ENCODE data around the gene EXOC4.

DNA sequence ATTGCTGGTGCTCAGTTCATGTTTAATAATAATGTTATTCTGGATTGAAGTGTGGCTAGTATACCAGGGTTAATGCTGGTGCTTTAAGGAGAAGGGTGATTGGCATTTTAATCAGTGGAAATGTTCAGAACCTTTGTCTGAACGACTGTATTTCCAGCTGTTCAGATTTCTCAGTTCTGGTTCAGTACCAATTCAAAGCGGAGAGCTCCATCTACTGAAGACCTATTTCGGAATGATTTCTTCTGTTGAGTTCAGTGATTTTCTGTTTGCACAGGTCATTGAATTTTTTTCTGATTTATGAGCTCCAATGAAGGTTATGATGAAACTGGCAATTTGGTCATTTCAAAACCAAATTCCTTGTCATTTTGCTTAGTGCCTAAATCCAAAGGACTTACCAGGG, 160.1 kb downstream of the EXOC4 start:
- TF ChIP-seq GATA3 (IDR thresholded peaks at IDR 0.05; ENCODE audit: low read depth, low read length) (no peak), GATA2 (IDR thresholded peaks at IDR 0.05; ENCODE audit: low read depth, low read length) (no peak)

All from SH-SY5Y (cell line).